ENCODE results near the gene PDZK1IP1.

The PDZK1IP1 gene

DNA sequence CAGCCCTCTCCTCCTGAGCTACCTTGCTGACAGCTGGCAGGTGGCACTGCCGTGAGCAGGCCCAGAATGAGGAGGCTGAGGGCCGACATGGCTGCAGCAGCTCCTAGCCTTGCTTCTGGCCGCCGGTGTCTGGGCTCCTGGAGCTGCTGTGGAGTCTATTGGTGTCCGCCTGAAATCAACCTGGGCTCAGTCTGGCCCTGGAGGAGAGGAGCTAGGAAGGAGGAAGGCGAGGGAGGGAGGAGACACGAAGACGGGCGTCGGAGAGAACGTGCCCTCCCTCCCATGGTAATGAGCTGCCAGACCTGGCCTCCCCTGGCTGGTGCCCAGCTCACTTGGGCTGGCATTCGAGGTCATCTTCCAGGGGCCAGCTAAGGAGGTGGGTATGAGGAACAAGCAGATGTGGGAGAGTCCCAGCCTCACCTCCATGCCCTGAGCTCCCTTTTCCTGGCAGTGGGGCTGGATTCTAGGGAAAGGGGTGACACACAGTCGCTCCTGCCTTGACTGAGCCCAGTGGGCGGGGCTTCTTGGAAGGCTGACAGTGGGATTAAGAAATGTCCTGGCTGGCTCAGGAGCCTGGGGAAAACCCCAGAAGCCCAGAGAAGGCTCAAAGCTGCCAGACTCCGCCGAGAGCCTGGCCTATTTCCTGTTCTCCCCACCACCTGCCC, at the start of gene PDZK1IP1:
PDZK1IP1 (minus strand) TSS at position 193 of the 665 bp plus-strand sequence; CDS start at position 89, 104 bp downstream.
- peak in 15 of 51 donors; percentile 11 to 61 (median 38) for DNase-seq

GRCh38 chr1:47238935-47239592, 49.2 kb upstream of the PDZK1IP1 start:
- no peak for DNase-seq

DNA sequence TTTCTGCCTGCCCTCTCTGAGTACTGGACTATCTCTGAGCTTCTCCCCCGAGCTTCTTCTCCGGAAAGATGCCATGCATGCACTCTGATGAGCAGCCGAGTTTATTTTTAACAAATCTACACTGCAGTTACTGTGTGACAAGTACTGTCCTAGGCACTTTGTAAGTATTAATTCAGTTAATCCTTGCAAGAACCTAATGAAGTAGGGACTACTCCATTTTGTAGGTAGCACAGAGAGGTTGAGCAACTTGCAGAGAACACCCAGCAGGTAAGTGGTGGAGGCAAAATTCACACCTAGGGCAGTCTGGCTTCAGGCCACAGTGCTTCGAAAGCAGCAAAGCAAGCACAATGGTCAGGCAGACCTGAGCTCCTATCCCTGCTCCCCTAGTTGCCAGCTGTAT, 46.0 kb upstream of the PDZK1IP1 start:
- DNase-seq: no peak

GRCh38 chr1:47235241-47235681, 45.4 kb upstream of the PDZK1IP1 start:
- DNase-seq: peak in 34 of 51 donors; percentile 10 to 61 (median 37)

DNA sequence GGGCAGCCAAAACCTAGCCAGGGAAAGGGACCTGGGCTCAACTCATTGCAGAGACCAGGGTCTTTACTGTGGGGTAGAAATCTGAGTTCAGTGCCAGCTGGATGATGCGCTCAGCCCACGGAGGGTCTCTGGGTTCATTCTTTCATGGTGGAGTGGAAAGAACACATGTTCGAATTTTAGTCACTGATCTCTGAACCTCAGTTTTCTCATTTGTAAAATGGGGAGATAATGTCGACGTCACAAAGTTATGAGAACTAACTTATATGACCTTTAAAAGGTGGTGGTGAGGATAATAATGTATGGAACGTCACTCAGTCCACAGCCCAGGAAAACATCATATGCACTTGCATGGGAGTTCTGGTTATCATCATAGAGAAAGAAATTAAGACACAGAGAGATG, 43.4 kb upstream of the PDZK1IP1 start:
- no peak for DNase-seq

GRCh38 chr1:47232187-47232874, 42.5 kb upstream of the PDZK1IP1 start, which contains the start of gene TAL1:
Gene TAL1 (minus strand): TSS chr1:47232225. CDS start chr1:47225888, 6,337 bp downstream.
- DNase-seq: no peak

DNA sequence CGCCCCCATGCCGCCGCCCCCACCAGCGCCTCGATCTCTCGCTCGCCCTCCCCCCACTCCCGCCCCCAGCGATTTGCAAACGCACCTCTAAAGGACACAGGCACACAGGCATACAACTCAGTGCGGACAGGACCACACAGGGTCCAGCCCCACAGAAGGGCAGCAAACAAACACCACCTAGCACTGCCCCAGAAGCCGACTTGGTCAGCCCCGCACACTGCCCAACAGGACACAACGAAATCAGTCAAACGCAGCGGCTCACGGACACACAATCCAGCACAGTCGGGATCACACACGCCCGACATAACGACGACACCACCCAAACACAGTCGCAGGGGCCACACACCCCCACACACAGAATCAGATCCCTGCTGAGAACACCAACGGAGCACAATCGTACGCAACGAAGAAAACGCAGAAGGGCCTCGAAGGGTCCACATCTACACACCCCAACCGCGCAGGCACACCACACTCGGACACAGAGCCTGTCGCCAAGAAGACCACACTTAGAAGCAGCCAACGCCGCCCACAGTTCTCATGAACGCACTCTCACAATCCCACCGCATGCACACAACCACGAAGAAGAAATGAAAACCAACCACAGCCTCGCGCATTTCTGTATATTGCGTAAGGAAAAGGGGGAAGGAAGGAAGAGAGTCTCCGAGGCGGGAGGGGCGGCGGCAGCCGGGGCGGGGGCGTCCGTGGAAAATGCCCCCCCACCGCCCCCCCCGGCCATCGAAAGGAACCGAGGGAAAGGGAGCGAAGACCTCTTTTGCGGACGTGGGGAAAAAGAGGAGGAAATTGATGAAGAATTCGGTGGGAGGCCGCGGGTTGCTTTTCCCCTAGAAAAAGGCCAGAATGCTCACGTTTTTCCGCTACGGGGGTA, 41.7 kb upstream of the PDZK1IP1 start:
- peak in 11 of 51 donors; percentile 8 to 41 (median 19) for DNase-seq

GRCh38 chr1:47230692-47231300, 41.0 kb upstream of the PDZK1IP1 start:
- DNase-seq: no peak

- no peak for DNase-seq
Measured at GRCh38 chr1:47229886-47230691, 40.3 kb upstream of the PDZK1IP1 start.

DNA sequence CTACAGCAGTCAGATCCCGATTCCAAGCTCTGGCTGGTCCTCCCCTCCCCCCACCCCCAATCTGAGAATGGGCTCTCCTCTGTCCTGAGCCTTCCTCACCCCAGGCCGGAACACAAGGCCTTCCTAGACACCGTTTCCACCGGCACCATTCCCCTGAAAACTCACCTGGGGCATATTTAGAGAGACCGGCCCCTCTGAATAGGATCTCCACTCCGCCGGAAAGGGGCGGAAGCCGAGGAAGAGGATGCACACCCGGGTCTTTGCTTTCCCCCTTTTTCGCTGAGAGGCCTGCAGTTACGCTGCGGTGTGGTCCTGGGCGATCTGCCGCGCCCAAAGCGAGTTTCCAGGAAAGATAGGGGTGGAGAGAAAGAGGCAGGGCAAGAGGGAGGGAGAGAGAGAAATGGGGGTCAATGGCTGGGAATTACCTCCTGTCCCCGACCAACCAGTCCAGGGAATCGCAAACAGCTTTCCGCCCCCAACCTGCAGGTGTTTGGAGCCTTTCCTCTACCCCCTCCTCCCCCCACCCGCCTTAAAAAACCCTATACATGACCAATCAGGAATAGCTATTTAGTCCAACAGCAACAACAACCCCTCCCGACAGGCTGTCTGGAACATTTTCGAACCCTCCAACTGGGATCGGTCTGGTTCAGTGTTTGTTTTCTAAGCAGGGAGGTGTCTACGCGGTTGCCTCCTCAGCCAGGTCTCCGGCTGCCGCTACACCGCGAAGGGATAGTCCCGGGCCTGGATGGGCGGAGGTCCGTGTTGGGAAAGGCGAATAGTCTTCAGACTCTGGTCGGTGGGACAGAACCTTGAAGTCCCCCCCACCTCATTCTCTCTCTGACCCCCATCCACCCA, 39.4 kb upstream of the PDZK1IP1 start:
- no peak for DNase-seq

DNA sequence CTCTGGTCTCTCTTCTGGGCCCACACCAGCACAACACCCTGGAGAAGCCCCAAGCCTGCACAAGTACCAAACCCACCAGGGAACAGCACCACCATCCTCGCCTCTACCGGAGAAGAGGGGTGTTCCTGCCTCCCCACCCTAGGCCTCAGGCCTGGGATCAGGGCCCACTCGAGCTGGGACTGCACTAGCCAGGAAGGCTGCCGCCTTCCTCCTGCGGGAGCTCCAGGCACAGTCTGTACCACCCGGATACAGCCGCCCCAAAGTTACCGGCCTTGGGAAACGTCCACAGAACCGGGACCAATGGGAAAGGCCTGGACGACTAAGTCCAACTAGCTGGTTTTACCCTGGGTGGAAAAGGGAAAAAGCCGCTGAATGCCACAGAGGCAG, 38.8 kb upstream of the PDZK1IP1 start:
- DNase-seq: no peak

- no peak for DNase-seq
Measured at GRCh38 chr1:47227341-47228232, 37.8 kb upstream of the PDZK1IP1 start.

DNA sequence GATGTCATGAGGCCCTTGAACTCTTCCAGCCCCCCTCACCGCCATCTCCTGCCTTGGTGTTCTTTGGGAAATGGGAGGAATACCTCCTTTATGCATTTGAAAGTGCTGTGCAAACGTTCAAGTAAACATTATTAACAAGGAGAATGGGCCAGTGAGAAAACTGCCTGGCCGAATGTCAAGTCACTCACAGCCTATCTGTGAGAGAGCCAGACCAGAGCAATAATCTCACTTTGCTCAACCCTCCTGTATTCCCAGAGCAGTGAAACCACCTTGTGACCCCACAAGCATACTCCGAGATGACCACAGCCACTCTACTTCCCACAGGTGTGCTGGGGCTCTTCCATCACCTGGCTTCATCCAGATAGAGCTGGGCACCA, 37.0 kb upstream of the PDZK1IP1 start:
- no peak for DNase-seq

DNA sequence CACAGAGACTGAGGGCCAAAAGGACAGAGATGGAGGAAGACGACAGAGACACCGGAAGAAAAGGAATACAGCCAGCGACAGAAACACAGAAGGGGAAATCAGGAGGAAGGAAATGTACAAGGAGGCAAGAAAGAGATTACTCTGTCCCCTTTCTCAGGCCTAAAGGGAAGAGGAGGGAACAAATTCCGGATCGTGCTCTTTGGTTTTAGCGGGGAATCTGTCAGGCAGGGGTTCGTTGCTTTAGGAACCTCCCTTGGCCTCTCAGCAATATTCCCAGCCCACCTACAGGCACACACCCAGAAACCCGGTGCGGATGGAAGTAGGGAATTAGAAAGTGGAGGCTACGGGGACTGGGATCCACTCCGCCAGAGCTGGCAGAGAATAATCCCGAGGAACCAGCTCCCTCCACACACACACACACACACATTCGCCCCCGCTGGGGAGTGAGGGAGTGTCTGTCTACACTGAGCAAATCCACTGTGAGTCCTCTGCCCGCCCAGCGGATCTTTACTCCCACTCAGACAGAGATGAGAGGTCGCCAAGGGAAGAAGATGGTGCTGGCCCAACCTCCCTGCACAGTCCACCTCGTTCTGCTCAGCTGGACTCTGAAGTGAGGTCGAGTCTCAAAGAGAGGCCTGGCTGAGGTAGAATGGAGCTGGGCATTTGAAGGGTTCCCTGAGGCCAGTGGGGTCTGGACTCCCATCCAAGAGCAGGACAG, 36.4 kb upstream of the PDZK1IP1 start:
- no peak for DNase-seq

DNA sequence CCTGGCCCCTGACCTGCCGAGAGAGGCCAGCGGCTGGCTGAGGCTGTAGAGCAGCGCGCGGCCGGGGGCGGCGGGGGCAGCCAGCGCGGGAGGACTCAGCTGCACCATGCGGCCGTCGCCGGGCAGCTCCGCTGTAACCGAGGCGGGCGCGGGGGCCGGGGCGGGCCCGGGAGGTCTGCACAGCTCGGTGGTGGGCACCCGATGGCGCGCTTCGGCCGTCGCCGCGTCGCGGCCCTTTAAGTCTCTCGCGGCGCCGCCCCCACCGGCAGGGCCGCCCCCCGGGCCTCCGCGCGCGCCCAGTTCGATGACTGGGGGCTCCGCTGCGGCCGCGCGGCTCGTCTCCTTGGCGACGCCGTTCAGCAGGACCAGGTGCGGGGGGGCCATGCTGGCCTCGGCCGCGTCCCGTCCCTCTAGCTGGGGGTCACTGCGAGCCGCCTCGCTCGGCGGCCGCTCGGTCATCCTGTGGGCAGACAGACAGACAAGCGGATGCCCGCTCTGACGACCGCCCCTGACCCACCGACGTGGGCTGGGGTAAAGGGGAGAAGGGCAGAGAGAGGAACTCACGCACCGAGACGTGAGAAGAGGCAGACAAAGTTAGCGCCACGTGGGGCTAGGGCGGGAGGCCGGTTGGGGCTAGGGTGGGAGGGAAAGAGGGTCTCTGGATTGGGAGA, 35.7 kb upstream of the PDZK1IP1 start:
- peak in 1 of 51 donors; percentile 19 for DNase-seq

DNA sequence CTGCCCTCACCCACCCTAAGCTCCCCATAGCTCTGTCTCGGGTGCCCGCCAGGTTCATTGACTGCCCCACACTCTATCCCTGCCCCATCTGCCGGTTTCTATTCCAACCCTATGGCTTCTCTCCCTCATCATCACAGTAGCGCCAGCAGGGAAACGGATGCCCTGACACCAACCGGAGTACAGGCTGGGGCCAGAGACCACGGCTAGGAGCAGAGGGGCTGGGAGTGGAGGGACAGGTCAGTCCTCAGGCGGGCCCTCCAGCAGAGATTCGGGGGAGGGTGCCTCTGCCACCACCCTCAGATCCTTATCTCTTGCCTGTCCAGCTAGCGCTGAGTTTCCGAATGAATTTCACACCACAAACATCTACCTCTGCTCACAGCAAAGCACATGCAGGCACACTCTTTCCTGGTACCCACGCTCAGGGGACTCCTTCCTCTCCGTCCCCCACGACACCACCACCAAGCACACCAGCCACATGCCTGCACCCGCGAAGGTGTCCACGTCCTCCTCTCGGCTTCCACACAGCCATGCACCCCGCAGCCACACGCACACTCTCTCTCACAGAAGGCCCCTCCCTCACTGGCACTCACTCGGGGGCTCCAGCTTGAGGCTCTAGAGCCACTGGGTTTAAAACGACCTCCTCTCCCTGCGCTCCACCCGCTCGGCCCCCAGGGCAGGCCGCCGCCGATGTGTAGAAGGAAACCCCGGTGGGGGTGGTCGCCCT, 35.0 kb upstream of the PDZK1IP1 start:
- no peak for DNase-seq
